Loucy (cell line): ENCODE results near the gene MAN2A2.

Source experiments
- H2AFZ ChIP-seq: fragments of 200-600 bp; sonication (generic); 2 replicates; pipeline ENCODE4 v1.6.0; 2016; ENCODE audit warnings: antibody characterized with exemption, mild to moderate bottlenecking, low read length, moderate library complexity
- H3F3A ChIP-seq: fragments of 200-600 bp; 2 replicates; pipeline ENCODE4 v1.6.0; 2016; ENCODE audit warnings: antibody characterized with exemption, low read depth, mild to moderate bottlenecking
- H3K27me3 ChIP-seq: fragments of 200-600 bp; sonication (generic); 2 replicates; pipeline ENCODE4 v1.6.1; 2014; ENCODE audit warnings: low read length, mild to moderate bottlenecking; ENCODE audit not compliant: insufficient read depth, poor library complexity, severe bottlenecking
- H3K36me3 ChIP-seq: fragments of 200-600 bp; sonication (generic); 2 replicates; pipeline ENCODE4 v1.6.1; 2016; ENCODE audit warnings: low read length; ENCODE audit not compliant: insufficient read depth
- H3K4me1 ChIP-seq: fragments of 200-600 bp; sonication (generic); 2 replicates; pipeline ENCODE4 v1.5.1; 2014; ENCODE audit warnings: low read length, mild to moderate bottlenecking; ENCODE audit not compliant: insufficient read depth, poor library complexity, severe bottlenecking
- H3K4me2 ChIP-seq: fragments of 200-600 bp; sonication (generic); 2 replicates; pipeline ENCODE4 v1.6.0; 2014; ENCODE audit warnings: antibody characterized with exemption, low read length, low read depth, mild to moderate bottlenecking; ENCODE audit not compliant: poor library complexity, severe bottlenecking
- H3K4me3 ChIP-seq: fragments of 200-600 bp; sonication (generic); 2 replicates; pipeline ENCODE4 v1.5.1; 2014; ENCODE audit warnings: low read length, mild to moderate bottlenecking, mixed read lengths; ENCODE audit not compliant: poor library complexity, severe bottlenecking
- H3K79me2 ChIP-seq: fragments of 200-600 bp; sonication (generic); 2 replicates; pipeline ENCODE4 v1.6.1; 2014; ENCODE audit warnings: low read length; ENCODE audit not compliant: insufficient read depth
- H3K9ac ChIP-seq: fragments of 200-600 bp; sonication (generic); 2 replicates; pipeline ENCODE4 v1.6.0; 2014; ENCODE audit warnings: mild to moderate bottlenecking, low read depth, low read length, moderate library complexity; ENCODE audit not compliant: poor library complexity, severe bottlenecking
- H3K9me2 ChIP-seq: fragments of 200-600 bp; sonication (generic); replicated peaks from 2 replicates; pipeline ENCODE4 v1.6.1; 2016; ENCODE audit warnings: low read depth, low read length, mixed read lengths
- H3K9me3 ChIP-seq: fragments of 200-600 bp; sonication (generic); 2 replicates; pipeline ENCODE4 v1.6.1; 2014; ENCODE audit warnings: mild to moderate bottlenecking, antibody characterized with exemption, low read length, low read depth; ENCODE audit not compliant: insufficient read depth
- H4K20me1 ChIP-seq: fragments of 200-600 bp; sonication (generic); 2 replicates; pipeline ENCODE4 v1.6.0; 2014; ENCODE audit warnings: antibody characterized with exemption, low read length, mild to moderate bottlenecking; ENCODE audit not compliant: insufficient read depth, poor library complexity, severe bottlenecking
- CTCF ChIP-seq: fragments of 200-600 bp; sonication (generic); conservative IDR thresholded peaks from 2 replicates; pipeline ENCODE4 v1.5.1; 2014; ENCODE audit warnings: mild to moderate bottlenecking, antibody characterized with exemption, low read length
- EZH2phosphoT487 ChIP-seq: fragments of 200-600 bp; IDR thresholded peaks from 2 replicates; pipeline ENCODE4 v1.6.1; 2018; ENCODE audit warnings: antibody characterized with exemption, mild to moderate bottlenecking, moderate library complexity, borderline replicate concordance

The MAN2A2 gene

GRCh38 chr15:90949979-90950675, 47.0 kb downstream of the MAN2A2 start:
- peaks cover 2% of the 10 kb centered on the region; the same call in 1 of the 2 replicates for H3K79me2 ChIP-seq
- H3K4me1 ChIP-seq, result peaks cover 7% of the 10 kb centered on the region
- no peaks in the 10 kb centered on the region for H3K27me3 ChIP-seq
- no peaks in the 10 kb centered on the region for H3K9me2 ChIP-seq
- TF ChIP-seq CTCF, result no peak
- no peak for TF ChIP-seq EZH2phosphoT487
- no peak overlapping the region for H2AFZ ChIP-seq
- H3K36me3 ChIP-seq, result peaks cover 59% of the 10 kb centered on the region; the same call in 1 of the 2 replicates
- no peak overlapping the region for H3K4me3 ChIP-seq
- H3K9me3 ChIP-seq, result no peaks in the 10 kb centered on the region
- H3F3A ChIP-seq, result no peaks in the 10 kb centered on the region
- no peak overlapping the region for H3K4me2 ChIP-seq
- H3K9ac ChIP-seq, result no peak overlapping the region
- H4K20me1 ChIP-seq, result no peaks in the 10 kb centered on the region

- H3K4me3 ChIP-seq, result no peak overlapping the region
- H3K9ac ChIP-seq, result no peak overlapping the region
- H3K36me3 ChIP-seq, result peaks cover 58% of the 10 kb centered on the region; the same call in 1 of the 2 replicates
- no peak for TF ChIP-seq CTCF
- no peak for TF ChIP-seq EZH2phosphoT487
- H4K20me1 ChIP-seq, result peaks cover 5% of the 10 kb centered on the region
- H3K9me3 ChIP-seq, result no peaks in the 10 kb centered on the region
- H3K4me1 ChIP-seq, result peaks cover 8% of the 10 kb centered on the region
- H3K79me2 ChIP-seq, result peaks cover 8% of the 10 kb centered on the region
- H3K9me2 ChIP-seq, result no peaks in the 10 kb centered on the region
- no peak overlapping the region for H3K4me2 ChIP-seq
- H2AFZ ChIP-seq, result no peak overlapping the region
- no peaks in the 10 kb centered on the region for H3F3A ChIP-seq
- no peaks in the 10 kb centered on the region for H3K27me3 ChIP-seq
Measured at GRCh38 chr15:90950676-90951075, 47.6 kb downstream of the MAN2A2 start.

GRCh38 chr15:90952901-90953677, 50.0 kb downstream of the MAN2A2 start:
- peaks cover 32% of the 10 kb centered on the region for H3K79me2 ChIP-seq
- H3K9ac ChIP-seq, result no peak overlapping the region
- H3K9me2 ChIP-seq, result no peaks in the 10 kb centered on the region
- no peak overlapping the region for H3K4me3 ChIP-seq
- H3K27me3 ChIP-seq, result no peaks in the 10 kb centered on the region
- H3K9me3 ChIP-seq, result no peaks in the 10 kb centered on the region
- TF ChIP-seq EZH2phosphoT487, result no peak
- no peak for TF ChIP-seq CTCF
- no peak overlapping the region for H3K4me2 ChIP-seq
- peaks cover 21% of the 10 kb centered on the region for H3K4me1 ChIP-seq
- peaks cover 8% of the 10 kb centered on the region for H4K20me1 ChIP-seq
- H2AFZ ChIP-seq, result no peak overlapping the region
- H3K36me3 ChIP-seq, result peaks cover 41% of the 10 kb centered on the region; the same call in 1 of the 2 replicates
- no peaks in the 10 kb centered on the region for H3F3A ChIP-seq
